ENCODE data around the gene CLEC18C.

DNA sequence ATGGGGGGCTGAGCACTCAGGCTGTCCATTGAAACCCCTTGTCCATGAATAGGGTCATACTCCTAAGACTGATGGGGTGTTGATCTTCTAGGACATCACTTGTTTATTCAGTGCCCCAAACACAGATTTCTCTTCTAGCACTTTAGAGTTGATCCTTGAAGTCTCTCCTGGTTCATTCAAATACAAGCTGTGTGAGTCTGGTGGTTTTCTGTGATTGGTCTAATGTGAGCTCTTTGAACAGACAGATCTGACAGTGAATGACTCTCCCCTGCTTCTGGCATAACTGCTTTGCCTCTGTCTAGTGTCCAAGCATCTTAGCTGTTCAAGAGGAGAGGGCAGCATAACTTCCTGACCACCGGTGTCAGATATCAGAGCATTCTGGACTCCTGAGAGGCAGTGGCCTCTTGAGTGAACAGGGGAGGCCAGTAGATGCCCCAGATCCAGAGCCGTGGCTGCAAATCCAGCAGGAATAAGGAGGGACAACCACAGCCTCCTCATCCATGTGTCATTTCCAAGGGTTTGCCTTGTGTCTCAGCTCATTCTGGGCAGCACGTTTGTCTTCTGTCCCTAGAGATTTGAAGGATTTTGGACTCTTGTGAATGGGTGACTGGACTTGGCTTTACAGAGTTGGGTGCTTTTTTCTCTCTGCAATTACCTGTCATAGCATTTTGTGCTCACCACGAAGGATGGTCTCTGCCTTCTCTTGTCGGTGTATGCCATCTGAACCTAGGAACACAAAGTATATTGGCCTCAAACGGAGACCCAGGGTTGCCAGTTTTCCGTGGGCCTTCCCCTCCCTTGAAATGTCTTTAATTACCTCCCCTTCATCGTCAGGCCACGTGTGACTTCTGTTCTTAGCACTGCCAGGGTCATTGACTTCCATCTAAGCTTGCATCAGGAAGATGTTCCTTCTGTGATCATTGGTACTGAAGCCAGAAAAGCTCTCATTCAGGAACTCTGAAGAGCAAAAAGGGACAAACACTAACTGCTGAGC lies 13.9 kb upstream of the CLEC18C start:
- TF ChIP-seq, protein P1, sequence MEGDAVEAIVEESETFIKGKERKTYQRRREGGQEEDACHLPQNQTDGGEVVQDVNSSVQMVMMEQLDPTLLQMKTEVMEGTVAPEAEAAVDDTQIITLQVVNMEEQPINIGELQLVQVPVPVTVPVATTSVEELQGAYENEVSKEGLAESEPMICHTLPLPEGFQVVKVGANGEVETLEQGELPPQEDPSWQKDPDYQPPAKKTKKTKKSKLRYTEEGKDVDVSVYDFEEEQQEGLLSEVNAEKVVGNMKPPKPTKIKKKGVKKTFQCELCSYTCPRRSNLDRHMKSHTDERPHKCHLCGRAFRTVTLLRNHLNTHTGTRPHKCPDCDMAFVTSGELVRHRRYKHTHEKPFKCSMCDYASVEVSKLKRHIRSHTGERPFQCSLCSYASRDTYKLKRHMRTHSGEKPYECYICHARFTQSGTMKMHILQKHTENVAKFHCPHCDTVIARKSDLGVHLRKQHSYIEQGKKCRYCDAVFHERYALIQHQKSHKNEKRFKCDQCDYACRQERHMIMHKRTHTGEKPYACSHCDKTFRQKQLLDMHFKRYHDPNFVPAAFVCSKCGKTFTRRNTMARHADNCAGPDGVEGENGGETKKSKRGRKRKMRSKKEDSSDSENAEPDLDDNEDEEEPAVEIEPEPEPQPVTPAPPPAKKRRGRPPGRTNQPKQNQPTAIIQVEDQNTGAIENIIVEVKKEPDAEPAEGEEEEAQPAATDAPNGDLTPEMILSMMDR (IDR thresholded peaks at IDR 0.05 in 8 of 11, conservative IDR thresholded peaks at IDR 0.05 in 3 of 11): no peak
- no peak for TF ChIP-seq POLR2A (IDR thresholded peaks at IDR 0.05)

All from spleen (tissue), 7 donors.